Astrocyte of the hippocampus (primary cell): ENCODE results near the gene RD3L.

Experiments used
- DNase-seq: peaks from one replicate; pipeline ENCODE4 v3.0.0; 2011; ENCODE audit warnings: low read depth, low spot score

The RD3L gene

GRCh38 chr14:103941973-103942736 lies at the start of gene RD3L:
Gene RD3L (minus strand): TSS chr14:103942529. CDS start chr14:103941695, 834 bp downstream.
- no peak for DNase-seq

- DNase-seq: no peak
Observed at GRCh38 chr14:103989964-103990363, 47.6 kb upstream of the RD3L start.

DNA sequence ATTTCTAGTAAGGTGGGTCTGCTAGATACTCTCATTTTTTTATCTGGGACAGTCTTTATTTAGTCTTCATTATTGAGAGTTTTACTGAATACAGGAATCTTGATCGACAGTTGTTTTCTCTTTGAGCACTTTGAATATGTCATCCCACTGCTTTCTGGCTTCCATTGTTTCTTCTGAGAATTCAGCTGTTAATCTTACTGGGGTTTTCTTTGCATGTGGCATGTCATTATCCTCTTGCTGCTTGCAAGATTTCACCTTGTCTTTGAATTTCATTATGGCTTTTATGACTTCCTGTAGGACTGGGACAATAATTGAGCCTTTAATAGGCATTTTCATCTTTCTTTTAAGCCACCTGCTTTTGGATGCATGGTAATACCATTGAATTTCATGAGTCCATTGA lies 46.7 kb upstream of the RD3L start:
- no peak for DNase-seq

GRCh38 chr14:103984196-103984595 lies 41.9 kb upstream of the RD3L start:
- DNase-seq: no peak

DNA sequence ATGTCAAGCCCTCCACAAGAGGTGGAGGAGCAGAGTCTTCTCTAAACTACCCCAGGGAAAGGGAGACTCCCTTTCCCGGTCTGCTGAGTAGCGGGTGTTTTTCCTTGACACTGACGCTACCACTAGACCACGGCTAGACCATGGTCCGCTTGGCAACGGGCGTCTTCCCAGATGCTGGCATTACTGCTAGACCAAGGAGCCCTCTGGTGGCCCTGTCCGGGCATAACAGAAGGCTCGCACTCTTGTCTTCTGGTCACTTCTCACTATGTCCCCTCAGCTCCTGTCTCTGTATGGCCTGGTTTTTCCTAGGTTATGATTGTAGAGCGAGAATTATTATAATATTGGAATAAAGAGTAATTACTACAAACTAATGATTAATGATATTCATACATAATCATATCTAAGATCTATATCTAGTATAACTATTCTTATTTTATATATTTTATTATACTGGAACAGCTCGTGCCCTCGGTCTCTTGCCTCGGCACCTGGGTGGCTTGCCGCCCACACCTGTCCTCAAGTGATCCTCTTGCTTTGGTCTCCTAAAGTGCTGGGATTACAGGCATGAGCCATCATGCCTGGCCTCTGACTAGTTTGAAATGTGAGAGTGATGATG lies 38.4 kb upstream of the RD3L start:
- DNase-seq: peak; percentile 38

GRCh38 chr14:103974575-103974974 lies 32.2 kb upstream of the RD3L start:
- DNase-seq: no peak

DNA sequence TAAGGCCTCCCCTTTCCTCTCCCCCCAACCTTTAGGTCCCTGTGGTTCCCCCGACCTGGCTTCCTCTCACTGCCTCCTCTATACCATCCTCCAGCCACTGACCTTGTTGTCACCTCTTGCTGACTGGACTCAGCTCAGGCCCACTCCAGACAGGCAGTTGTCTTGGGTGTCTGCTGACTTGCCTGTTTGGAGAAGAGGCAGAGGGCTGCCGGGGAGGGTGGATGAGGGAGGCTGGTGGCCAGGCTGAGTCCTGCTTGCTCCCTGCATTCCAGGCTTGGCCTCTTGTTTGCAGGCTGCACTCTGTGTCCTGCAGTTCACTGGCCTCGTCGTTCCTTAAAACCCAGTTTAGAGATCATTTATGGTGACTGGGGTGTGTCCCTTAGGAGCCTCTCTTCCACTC lies 31.0 kb upstream of the RD3L start:
- DNase-seq: no peak

DNA sequence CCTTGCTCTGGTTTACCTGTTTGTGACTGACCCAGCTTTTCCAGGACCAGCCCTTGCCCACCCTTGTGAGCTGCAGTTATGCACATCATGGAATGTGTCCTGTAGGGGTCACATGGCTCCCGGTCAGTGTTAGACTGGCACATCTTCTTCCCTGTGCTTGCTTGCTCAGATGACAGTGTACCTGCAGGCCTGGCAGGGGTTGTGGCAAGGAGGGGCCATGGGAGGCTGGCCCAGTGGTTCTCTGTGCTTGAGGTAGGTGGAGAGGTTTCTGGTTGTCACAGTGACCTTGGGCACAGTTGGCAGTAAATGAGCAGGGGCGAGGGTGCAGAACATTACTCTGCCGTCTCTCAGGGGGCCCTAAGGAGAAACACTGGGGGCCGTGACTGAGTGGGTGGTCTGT lies 27.6 kb upstream of the RD3L start:
- no peak for DNase-seq

GRCh38 chr14:103966631-103967030 lies 24.3 kb upstream of the RD3L start:
- DNase-seq: no peak

DNA sequence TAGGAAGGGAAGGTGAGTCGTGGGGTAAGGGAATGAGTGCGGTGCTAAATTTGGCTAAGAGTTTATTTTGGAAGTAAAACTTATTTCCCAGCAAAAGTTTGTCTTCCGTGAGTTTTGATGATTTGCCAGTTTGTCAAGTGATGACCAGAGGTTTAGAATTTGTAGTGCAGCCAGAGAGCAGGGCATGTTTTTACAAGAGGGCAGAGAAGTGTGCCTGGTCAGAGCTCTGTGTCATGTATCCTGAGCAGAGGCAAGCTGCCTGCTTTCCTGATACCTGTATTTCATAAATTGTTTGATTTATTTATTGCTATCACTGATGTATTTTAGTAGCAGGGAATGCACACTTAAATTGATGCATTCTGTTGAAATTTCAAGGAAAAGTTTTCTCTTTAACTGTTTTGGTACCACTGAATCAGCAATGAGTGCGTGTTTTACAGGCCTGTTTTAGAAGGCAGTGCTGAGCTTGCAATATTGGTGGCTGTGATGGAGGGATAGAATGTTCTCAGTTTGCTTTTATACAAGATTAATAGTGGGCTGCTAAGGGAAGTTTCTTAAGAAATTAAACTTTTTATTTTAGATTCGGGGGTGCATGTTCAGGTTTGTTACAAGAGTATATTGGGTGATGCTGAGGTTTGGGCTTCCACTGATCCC lies 19.7 kb upstream of the RD3L start:
- no peak for DNase-seq

DNA sequence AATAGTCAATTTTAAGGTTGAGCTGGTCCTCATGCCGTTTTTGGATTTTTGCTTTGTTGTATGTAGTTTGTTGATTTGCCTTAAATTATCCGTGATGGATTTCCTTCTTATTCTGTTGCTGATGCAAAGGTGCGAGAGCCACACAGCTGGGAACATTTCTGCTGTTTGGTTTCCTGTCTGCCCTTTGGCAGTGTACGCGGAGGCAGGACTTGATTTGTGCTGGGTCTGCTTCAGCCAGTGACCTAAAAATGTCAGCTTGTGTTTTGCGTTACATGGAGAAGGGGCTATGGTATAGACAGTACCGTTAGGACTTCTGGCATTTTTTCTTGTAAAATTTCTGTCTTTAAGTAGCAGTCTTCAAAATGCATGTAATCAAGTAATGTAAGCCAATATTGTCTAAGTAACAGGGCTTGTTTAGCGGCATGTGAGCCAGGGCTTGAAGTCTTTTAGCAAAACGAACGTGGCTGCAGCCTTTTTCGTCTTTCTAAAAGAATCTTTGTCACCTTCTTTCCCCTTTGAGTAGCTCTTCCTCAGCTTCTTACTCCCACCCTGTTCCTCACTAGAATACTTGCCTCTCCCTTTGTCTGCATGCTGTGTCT lies 18.2 kb upstream of the RD3L start:
- DNase-seq: no peak

DNA sequence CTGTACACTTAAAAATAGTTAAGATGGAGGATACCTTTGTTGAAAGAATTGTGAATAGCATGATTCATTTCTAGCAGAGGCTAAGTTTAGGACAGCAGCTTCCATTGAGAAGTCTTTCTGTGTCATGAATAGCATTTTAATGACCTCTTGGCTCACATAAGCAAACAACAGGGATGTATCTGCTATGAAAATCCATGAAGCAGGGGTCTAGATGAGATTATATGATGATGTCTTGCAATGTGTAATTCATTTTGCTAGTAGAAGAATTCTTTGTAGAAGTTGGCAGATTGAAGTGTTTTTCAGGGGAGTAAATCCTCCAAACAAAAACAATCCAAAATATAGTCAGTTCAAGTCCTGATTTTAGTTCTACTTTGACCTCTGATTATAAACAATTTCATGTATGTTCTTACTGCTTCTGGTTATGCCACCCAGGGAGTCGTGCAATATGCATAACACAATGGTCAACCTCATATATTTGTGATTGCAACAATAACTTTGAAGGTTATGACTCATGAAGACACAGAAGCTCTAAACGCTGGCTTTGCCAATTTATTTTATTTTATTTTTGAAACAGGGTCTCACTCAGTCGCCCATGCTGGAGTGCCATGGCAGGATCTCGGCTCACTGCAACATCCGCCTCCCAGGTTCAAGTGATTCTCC lies 6.9 kb upstream of the RD3L start:
- no peak for DNase-seq

DNA sequence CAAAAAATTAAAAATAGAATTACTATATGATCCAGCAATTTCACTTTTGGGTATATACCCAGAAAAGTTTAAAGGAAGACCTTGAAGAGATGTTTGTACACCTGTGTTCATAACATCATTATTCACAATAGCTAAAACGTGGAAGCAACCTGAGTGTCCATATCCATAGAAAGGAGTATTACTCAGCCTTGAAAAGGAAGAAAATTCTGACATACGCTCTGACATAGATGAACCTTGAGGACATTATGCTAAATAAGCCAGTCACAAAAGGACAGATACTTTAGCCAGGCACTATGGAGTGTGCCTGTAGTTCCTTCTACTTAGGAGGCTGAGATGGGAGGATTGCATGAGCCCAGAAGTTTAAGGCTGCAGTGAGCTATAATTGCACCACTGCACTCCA lies 6.1 kb upstream of the RD3L start:
- no peak for DNase-seq

- DNase-seq: no peak
Observed at GRCh38 chr14:103946975-103947374, 4.6 kb upstream of the RD3L start.

GRCh38 chr14:103943673-103944072 lies 1.3 kb upstream of the RD3L start:
- no peak for DNase-seq

DNA sequence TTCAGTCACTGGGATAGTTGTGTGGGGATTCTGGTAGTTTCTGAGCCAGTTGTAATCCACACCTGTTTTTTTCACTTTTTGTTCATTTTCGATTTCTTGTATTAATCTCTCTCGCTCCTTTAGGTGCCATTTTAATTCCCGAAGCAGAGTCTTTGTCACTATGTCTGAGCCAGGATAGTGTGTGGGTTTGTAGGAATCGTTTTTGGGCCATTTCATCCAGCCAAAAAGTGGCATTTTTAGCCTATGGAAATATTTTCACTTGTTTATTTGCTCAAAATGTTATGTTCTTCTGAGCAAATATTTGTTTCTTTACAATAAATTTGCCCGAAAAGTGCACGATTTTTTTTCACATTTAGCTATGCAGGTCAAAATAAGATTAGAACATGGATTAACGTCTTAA lies 867 bp downstream of the RD3L start:
- DNase-seq: no peak

DNA sequence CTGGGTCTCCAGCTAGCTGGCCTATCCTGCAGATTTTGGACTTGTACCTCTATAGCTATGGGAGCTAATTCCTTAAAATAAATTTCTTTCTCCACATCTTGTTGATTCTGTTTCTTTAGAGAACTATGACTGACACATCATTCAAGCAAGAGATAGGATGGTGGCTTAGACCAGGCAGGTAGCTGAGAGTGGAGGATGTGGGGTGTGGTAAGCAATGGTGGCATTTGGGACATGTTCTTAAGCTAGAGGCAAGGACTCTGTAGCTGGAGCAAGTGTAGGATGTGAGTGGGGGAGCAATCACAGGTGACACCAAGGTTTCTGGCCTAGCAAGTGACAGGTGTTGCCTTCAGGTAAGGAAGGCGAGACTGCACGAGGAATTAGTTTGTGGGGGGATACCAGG lies 7.2 kb downstream of the RD3L start:
- no peak for DNase-seq

DNA sequence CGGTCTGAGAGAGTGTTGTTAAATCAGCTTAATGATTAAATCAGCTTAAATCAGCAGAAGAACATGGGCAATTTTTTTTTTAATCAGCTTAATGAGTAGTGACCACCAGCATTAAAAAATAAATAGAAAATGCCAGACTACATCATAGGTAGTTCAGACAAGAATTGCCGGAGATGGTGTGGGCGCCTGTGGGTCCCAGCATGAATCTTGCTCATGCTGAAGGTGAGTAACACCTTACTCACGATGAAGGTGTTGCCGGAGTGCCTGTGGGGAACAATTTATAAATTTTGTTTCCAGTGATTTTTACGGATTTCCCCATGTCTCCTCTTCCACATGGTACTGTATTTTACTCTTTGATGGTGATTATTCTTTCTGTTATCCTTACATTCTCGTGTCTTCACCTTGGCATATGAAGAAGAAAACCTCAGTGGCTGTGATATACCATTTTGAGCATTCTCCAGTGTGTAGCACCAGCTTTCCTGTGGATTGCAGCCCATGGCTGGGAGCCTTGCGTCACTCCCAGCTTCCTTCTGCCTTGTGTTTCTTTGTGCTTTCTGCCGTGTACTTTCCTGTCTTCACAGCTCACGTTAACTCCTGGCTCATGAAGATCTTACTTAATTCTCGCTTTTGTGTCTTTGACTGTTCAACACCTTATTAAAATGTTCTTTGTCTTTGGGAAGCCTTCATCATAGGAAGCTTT lies 9.4 kb downstream of the RD3L start:
- DNase-seq: no peak

GRCh38 chr14:103931422-103931821 lies 10.9 kb downstream of the RD3L start:
- DNase-seq: no peak

DNA sequence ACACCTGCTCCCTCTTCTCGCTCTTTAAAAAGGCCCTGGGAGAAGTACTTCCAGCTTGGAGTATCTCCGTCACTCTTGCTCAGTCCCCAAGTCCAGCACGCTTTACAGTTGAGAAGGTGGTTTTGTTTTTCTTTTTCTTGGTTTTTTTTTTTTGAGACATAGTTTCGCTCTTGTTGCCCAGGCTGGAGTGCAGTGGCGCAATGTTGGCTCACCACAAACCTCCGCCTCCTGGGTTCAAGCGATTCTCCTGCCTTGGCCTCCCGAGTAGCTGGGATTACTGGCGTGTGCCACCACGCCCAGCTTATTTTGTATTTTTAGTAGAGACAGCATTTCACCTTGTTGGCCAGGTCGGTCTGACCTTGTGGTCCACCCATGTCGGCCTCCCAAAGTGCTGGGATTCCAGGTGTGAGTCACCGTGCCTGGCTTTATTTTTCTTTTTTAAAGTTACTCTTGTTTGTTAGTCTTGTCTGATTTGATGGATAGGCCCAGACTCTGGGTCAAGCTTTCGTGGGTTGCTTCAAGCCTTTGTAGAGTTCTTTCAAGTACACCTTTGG lies 12.2 kb downstream of the RD3L start:
- DNase-seq: no peak
